HepG2 (cell line): ENCODE data around the gene SNAP29. TPM values are rescaled to one million over a fixed set of nuclear protein-coding genes. Genes with fewer than 3 reads are reported as not detected.

Experiments
- ARHGAP35 ChIP-seq: sonication (generic); formaldehyde crosslinking; IDR thresholded peaks from 2 replicates; pipeline ENCODE4 v1.9.0; 2022; ENCODE audit warnings: mild to moderate bottlenecking, inconsistent platforms, moderate library complexity, missing genetic modification reagents, borderline replicate concordance
- ARID2 ChIP-seq: sonication (generic); formaldehyde crosslinking; IDR thresholded peaks from 2 replicates; pipeline ENCODE4 v1.8.1; 2022; ENCODE audit warnings: mild to moderate bottlenecking, missing genetic modification reagents, borderline replicate concordance
- CHD2 ChIP-seq: IDR thresholded peaks from 2 replicates; pipeline ENCODE4 v1.6.1; 2011; ENCODE audit warnings: low read depth, low read length, improper control_type of control experiment
- HNRNPLL ChIP-seq: fragments of 200-400 bp; formaldehyde crosslinking; IDR thresholded peaks from 2 replicates; pipeline ENCODE4 v1.6.1; 2017; ENCODE audit warnings: mild to moderate bottlenecking, low read depth, low read length; ENCODE audit not compliant: poor library complexity, severe bottlenecking
- HOXA9 ChIP-seq: sonication (generic); formaldehyde crosslinking; IDR thresholded peaks from 2 replicates; pipeline ENCODE4 v1.8.1; 2022; ENCODE audit warnings: missing genetic modification reagents, mild to moderate bottlenecking, moderate library complexity, borderline replicate concordance
- HOXD1 ChIP-seq: sonication (generic); formaldehyde crosslinking; IDR thresholded peaks from 2 replicates; pipeline ENCODE4 v1.5.0; 2020; ENCODE audit warnings: missing genetic modification reagents
- KMT2A ChIP-seq: sonication (generic); formaldehyde crosslinking; IDR thresholded peaks from 2 replicates; pipeline ENCODE4 v1.4.0; 2020; ENCODE audit warnings: missing genetic modification reagents
- MTA1 ChIP-seq: sonication (generic); formaldehyde crosslinking; IDR thresholded peaks from 2 replicates; pipeline ENCODE4 v1.4.0; 2020; ENCODE audit warnings: missing genetic modification reagents, mild to moderate bottlenecking, borderline replicate concordance
- NR2F1 ChIP-seq, 2 experiments: fragments of 450-650 bp in 1 of 2; formaldehyde crosslinking in 1 of 2; IDR thresholded peaks; 2 replicates each; pipeline versions ENCODE4 v1.5.0 to v1.6.1; 2016 to 2020; ENCODE audit warnings: mild to moderate bottlenecking in 1 of 2, missing compliant biosample characterization in 1 of 2, missing genetic modification reagents in 1 of 2, moderate library complexity in 1 of 2
- PHF21A ChIP-seq: sonication (generic); formaldehyde crosslinking; IDR thresholded peaks from 2 replicates; pipeline ENCODE4 v1.5.0; 2020; ENCODE audit warnings: mild to moderate bottlenecking, missing genetic modification reagents
- RAD21 ChIP-seq: fragments of 450-650 bp; formaldehyde crosslinking; IDR thresholded peaks from 2 replicates; pipeline ENCODE4 v1.5.0; 2020; ENCODE audit warnings: mild to moderate bottlenecking
- RBM39 ChIP-seq: fragments of 200-400 bp; formaldehyde crosslinking; IDR thresholded peaks from one replicate; pipeline ENCODE4 v1.6.1; 2018; ENCODE audit warnings: antibody characterized with exemption, mild to moderate bottlenecking, low read depth, low read length; ENCODE audit not compliant: poor library complexity, severe bottlenecking
- SCMH1 ChIP-seq: sonication (generic); formaldehyde crosslinking; IDR thresholded peaks from 2 replicates; pipeline ENCODE4 v1.9.0; 2021; ENCODE audit warnings: missing genetic modification reagents, mild to moderate bottlenecking, borderline replicate concordance
- SRSF4 ChIP-seq: fragments of 200-400 bp; formaldehyde crosslinking; IDR thresholded peaks from one replicate; pipeline ENCODE4 v1.6.1; 2018; ENCODE audit warnings: mild to moderate bottlenecking, low read depth, low read length, moderate library complexity; ENCODE audit not compliant: poor library complexity, severe bottlenecking
- ZC3H13 ChIP-seq: sonication (generic); formaldehyde crosslinking; IDR thresholded peaks from 2 replicates; pipeline ENCODE4 v1.8.1; 2023; ENCODE audit warnings: mild to moderate bottlenecking, missing genetic modification reagents, moderate library complexity
- ZFX ChIP-seq: sonication (generic); formaldehyde crosslinking; IDR thresholded peaks from 2 replicates; pipeline ENCODE4 v1.4.0; 2020; ENCODE audit warnings: mild to moderate bottlenecking, low read depth, missing genetic modification reagents, moderate library complexity
- ZNF605 ChIP-seq: sonication (generic); formaldehyde crosslinking; IDR thresholded peaks from 2 replicates; pipeline ENCODE4 v1.8.0; 2022; ENCODE audit warnings: mild to moderate bottlenecking, missing genetic modification reagents
- ZNF772 ChIP-seq: sonication (generic); formaldehyde crosslinking; IDR thresholded peaks from 2 replicates; pipeline ENCODE4 v1.5.0; 2020; ENCODE audit warnings: mild to moderate bottlenecking, missing genetic modification reagents
- polyA plus RNA-seq, 8 experiments: library from polyadenylated mRNA; depleted of rRNA in 3 of 8; stranded (reverse) in 7 of 8; unstranded in 1 of 8; fragments of >200 nt; fragmentation: Illumina TruSeq in 4 of 8; extraction: Trizol in 4 of 8; gene quantifications; 2 replicates each; pipeline versions ENCODE4 v1.2.1 to v1.2.3, GENCODE V29; 2011 to 2016; ENCODE audit warnings: low read depth in 4 of 8, missing spikeins in 1 of 8, mixed read lengths in 1 of 8; ENCODE audit not compliant: insufficient read depth in 1 of 8
- total RNA-seq, 5 experiments: library from RNA; depleted of rRNA; stranded (reverse); fragments of >200 nt; fragmentation: Illumina TruSeq; extraction: Trizol; gene quantifications; 2 replicates each; pipeline ENCODE4 v1.2.3, GENCODE V29; 2016; ENCODE audit warnings: low read depth in 1 of 5
- TF ChIP-seq, protein P1 (sequence below): sonication (generic); formaldehyde crosslinking; IDR thresholded peaks from 2 replicates; pipeline ENCODE4 v1.4.0; 2020; ENCODE audit warnings: missing genetic modification reagents
- TF ChIP-seq, protein P2 (sequence below): IDR thresholded peaks from 2 replicates; pipeline ENCODE4 v1.6.1; 2018; ENCODE audit warnings: missing genetic modification reagents, mild to moderate bottlenecking, missing compliant biosample characterization

SNAP29 gene
- total and polyA plus RNA-seq, 2 of the 13 experiments (the other 11 are each of a cell fraction or from before 2014, with no cell fraction given) = 12.3 to 30.7 TPM

DNA sequence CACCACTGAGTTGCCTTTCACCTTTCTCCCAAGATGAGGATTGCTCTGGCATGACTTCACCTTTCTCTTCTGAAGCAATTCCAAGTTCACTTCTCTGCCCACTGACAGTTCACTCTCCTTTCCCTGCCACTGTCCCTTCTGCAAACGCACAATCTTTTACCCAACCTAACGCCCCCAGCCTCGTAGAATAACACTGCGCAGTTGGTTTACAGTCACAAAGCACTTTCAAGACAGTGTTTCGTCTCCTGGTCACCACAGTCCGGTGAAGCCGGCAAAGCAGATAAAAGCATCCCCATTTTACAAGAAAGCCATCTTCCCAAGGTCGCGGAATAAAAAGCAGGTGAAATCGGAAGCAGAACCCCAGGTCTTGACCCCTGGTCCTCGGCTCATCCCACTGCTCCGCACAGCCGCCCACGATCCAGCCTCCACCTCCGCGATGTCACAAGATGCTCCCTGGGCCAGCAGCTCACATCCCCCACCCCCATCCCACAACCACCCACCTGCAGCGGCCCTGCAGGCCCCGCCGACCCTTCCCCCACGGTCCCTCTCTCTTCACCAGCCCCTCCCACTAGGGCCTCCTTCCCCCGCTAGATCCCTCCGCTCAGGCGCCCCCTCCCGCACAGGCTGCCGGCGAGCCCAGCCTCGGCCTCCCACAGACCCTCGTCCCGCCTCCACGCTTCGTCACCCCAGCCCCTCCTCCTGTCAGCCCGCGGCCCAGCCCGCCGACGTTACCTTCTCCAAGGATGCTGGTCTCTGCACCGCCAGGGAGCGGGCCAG lies 781 bp upstream of the SNAP29 start (continued):
- TF ChIP-seq, protein P1, sequence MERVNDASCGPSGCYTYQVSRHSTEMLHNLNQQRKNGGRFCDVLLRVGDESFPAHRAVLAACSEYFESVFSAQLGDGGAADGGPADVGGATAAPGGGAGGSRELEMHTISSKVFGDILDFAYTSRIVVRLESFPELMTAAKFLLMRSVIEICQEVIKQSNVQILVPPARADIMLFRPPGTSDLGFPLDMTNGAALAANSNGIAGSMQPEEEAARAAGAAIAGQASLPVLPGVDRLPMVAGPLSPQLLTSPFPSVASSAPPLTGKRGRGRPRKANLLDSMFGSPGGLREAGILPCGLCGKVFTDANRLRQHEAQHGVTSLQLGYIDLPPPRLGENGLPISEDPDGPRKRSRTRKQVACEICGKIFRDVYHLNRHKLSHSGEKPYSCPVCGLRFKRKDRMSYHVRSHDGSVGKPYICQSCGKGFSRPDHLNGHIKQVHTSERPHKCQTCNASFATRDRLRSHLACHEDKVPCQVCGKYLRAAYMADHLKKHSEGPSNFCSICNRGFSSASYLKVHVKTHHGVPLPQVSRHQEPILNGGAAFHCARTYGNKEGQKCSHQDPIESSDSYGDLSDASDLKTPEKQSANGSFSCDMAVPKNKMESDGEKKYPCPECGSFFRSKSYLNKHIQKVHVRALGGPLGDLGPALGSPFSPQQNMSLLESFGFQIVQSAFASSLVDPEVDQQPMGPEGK = peak; percentile 80
- TF ChIP-seq ARHGAP35 (CRISPR knock-in tag) (no peak), ZC3H13 (CRISPR knock-in tag) (0 out of 2 replicates have a peak, but pooled peaks have one; percentile 55), RBM39 (peak; percentile 26), MTA1 (CRISPR knock-in tag) (0 out of 2 replicates have a peak, but pooled peaks have one; percentile 38), CHD2 (peak; percentile 74), SCMH1 (CRISPR knock-in tag) (no peak), ARID2 (no peak), KMT2A (peak; percentile 49; the same call in 1 of the 2 replicates), RAD21 (CRISPR knock-in tag) (no peak), ZFX (CRISPR knock-in tag) (peak; percentile 79; the same call in 1 of the 2 replicates), HNRNPLL (peak; percentile 41), PHF21A (peak; percentile 17; the same call in 1 of the 2 replicates), ZNF605 (CRISPR knock-in tag) (peak; percentile 31; the same call in 1 of the 2 replicates), SRSF4 (no peak), HOXA9 (CRISPR knock-in tag) (0 out of 2 replicates have a peak, but pooled peaks have one; percentile 60), NR2F1 (CRISPR knock-in tag; IDR thresholded peaks at IDR 0.05) (peak in 1 of 2 experiments; percentile 44; a peak in 1 of 4 replicates), ZNF772 (CRISPR knock-in tag) (0 out of 2 replicates have a peak, but pooled peaks have one; percentile 3), HOXD1 (CRISPR knock-in tag) (no peak)
- TF ChIP-seq, protein P2, sequence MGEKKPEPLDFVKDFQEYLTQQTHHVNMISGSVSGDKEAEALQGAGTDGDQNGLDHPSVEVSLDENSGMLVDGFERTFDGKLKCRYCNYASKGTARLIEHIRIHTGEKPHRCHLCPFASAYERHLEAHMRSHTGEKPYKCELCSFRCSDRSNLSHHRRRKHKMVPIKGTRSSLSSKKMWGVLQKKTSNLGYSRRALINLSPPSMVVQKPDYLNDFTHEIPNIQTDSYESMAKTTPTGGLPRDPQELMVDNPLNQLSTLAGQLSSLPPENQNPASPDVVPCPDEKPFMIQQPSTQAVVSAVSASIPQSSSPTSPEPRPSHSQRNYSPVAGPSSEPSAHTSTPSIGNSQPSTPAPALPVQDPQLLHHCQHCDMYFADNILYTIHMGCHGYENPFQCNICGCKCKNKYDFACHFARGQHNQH = 0 out of 2 replicates have a peak, but pooled peaks have one; percentile 5
